Heart left ventricle (tissue), 13 donors: ENCODE measurements around the gene GNAQ.

Experiments
- CTCF ChIP-seq, 12 donors: fragments of 200-600 bp; sonication (generic) in 4 of 12; IDR thresholded peaks; one replicate each; pipeline versions ENCODE4 v1.5.0 to v1.8.0; 2018 to 2022; ENCODE audit warnings: antibody characterized with exemption in 12 of 12, mild to moderate bottlenecking in 5 of 12
- POLR2A ChIP-seq, 2 donors: fragments of 450-650 bp; IDR thresholded peaks; one replicate each; pipeline ENCODE4 v1.6.1; 2017; ENCODE audit warnings: antibody characterized with exemption in 2 of 2, mild to moderate bottlenecking in 2 of 2, moderate library complexity in 2 of 2
- donor health status: ischemic (EF 13 %, LVEDD 7.1; RV severe dilation, severe dysfunction).
- donor health status: DM: no; HTN: yes; CAD: no.
- donor health status: DM: no; HTN: no; CAD: no.
- donor health status: ischemic (EF 25% LVEDD 6.9; RV normal size, moderate dysfunction).
- donor health status: ischemic (EF 25% LVEDD 5.7; RV mildly dilated, moderate dysfunction).
- donor health status: ischemic (EF 35%, LVEDD 5.7; RV mildly dilated, moderate dysfunction).
- donor health status: nonischemic (EF 11% LVEDD 7.7; RV severe dilation, severe dysfunction).
- donor health status: DM: yes; HTN: yes; CAD: no.
- donor health status: PGD.
- donor health status: ischemic (EF 29% LVEDD 5.4; RV normal size, mild dysfunction).
- donor health status: nonischemic (EF 23%, LVEDD 6.1; RV moderate dilation, normal function).

GRCh38 chr9:78006734-78007133 lies 24.9 kb downstream of the GNAQ start:
- TF ChIP-seq POLR2A (IDR thresholded peaks at IDR 0.05), result no peak
- TF ChIP-seq CTCF (IDR thresholded peaks at IDR 0.05), result no peak
